Fibroblast of lung (primary cell): ENCODE data around the gene PNMA3.

Experiments used
- CTCF ChIP-seq, 2 donors: IDR thresholded peaks in 1 of 2; conservative IDR thresholded peaks in 1 of 2; 1 replicate in 1 of 2; 2 replicates in 1 of 2; pipeline ENCODE4 v1.5.1; 2011 to 2012; ENCODE audit warnings: low read length in 2 of 2, control low read depth in 1 of 2, inconsistent platforms in 1 of 2, low read depth in 1 of 2, mild to moderate bottlenecking in 1 of 2
- EZH2 ChIP-seq: IDR thresholded peaks from 2 replicates; pipeline ENCODE4 v1.5.1; 2012; ENCODE audit warnings: low read length, control low read depth, mild to moderate bottlenecking; ENCODE audit errors: missing control alignments

GRCh38 chrX:153060095-153060445 is 3.8 kb downstream of the PNMA3 start:
- TF ChIP-seq CTCF (conservative IDR thresholded peaks at IDR 0.05 in 1 of 2, IDR thresholded peaks at IDR 0.05 in 1 of 2; ENCODE audit: low read depth in 1 of 2, low read length in 2 of 2), result no peak
- TF ChIP-seq EZH2, result no peak
